B cell (primary cell): ENCODE measurements around the gene ANXA1. TPM values are rescaled to one million over a fixed set of nuclear protein-coding genes. Genes with fewer than 3 reads are reported as not detected.

Experiments
- ATAC-seq: fragments of 200-7000 bp; cut with Tn5 transposase; one replicate; pipeline ENCODE4 v1.10.0; 2021; ENCODE audit warnings: low read depth, mild to moderate bottlenecking, moderate number of reproducible peaks, moderate library complexity
- CTCF ChIA-PET: fragments of 350-600 bp; sonication (Branson Sonifier 250); formaldehyde crosslinking; loops from one replicate; lab custom pipeline; 2021; ENCODE audit warnings: antibody characterized with exemption, inconsistent platforms; lab: Charles Lee
- POLR2A ChIA-PET: fragments of 350-600 bp; sonication (Branson Sonifier 250); formaldehyde crosslinking; loops from one replicate; lab custom pipeline; 2021; ENCODE audit warnings: antibody characterized with exemption; lab: Charles Lee
- DNase-seq: peaks from one replicate; pipeline ENCODE4 v3.0.0; 2013
- H2AFZ ChIP-seq: 2 replicates; pipeline ENCODE4 v1.6.1; 2012; ENCODE audit warnings: mild to moderate bottlenecking, low read depth, low read length; ENCODE audit not compliant: insufficient read depth, poor library complexity, severe bottlenecking
- H3K27ac ChIP-seq, 2 donors: 1 replicate in 1 of 2; 2 replicates in 1 of 2; pipeline ENCODE4 v1.5.1; 2012 to 2013; ENCODE audit warnings: low read length in 2 of 2, mild to moderate bottlenecking in 2 of 2, moderate library complexity in 1 of 2
- H3K27me3 ChIP-seq, 4 experiments: fragments of 200-600 bp in 1 of 4; sonication (generic) in 1 of 4; replicated peaks in 1 of 4; 1 replicate in 2 of 4; 2 replicates in 2 of 4; pipeline versions ENCODE4 v1.6.1 to v1.7.0; 2013 to 2016; ENCODE audit warnings: low read length in 3 of 4, mild to moderate bottlenecking in 2 of 4, mixed read lengths in 1 of 4, moderate library complexity in 1 of 4; ENCODE audit not compliant: insufficient read depth in 4 of 4, control insufficient read depth in 3 of 4; ENCODE audit errors: control extremely low read depth in 1 of 4
- H3K36me3 ChIP-seq, 2 experiments: replicated peaks in 1 of 2; 1 replicate in 1 of 2; 2 replicates in 1 of 2; pipeline versions ENCODE4 v1.6.1 to v1.7.1; 2013; ENCODE audit warnings: low read length in 1 of 2; ENCODE audit not compliant: insufficient read depth in 2 of 2, control insufficient read depth in 1 of 2; ENCODE audit errors: control extremely low read depth in 1 of 2, extremely low read depth in 1 of 2
- H3K4me1 ChIP-seq, 2 donors: fragments of 200-600 bp in 1 of 2; sonication (generic) in 1 of 2; 1 replicate in 1 of 2; 2 replicates in 1 of 2; pipeline versions ENCODE4 v1.5.1 to v1.6.1; 2013 to 2017; ENCODE audit warnings: low read length in 2 of 2; ENCODE audit not compliant: control insufficient read depth in 2 of 2, insufficient read depth in 2 of 2
- H3K4me2 ChIP-seq: replicated peaks from 2 replicates; pipeline ENCODE3; 2012; ENCODE audit warnings: mild to moderate bottlenecking, low read depth, low read length; ENCODE audit not compliant: poor library complexity, severe bottlenecking
- H3K4me3 ChIP-seq, 5 experiments: fragments of 200-600 bp in 1 of 5; sonication (generic) in 1 of 5; 1 replicate in 3 of 5; 2 replicates in 2 of 5; pipeline versions ENCODE4 v1.5.1 to v1.7.0; 2011 to 2016; ENCODE audit warnings: low read length in 4 of 5, mild to moderate bottlenecking in 4 of 5, low read depth in 2 of 5, control low read depth in 1 of 5, moderate library complexity in 1 of 5; ENCODE audit not compliant: insufficient read depth in 1 of 5; ENCODE audit errors: control extremely low read depth in 1 of 5, extremely low read depth in 1 of 5
- H3K79me2 ChIP-seq: fragments of 200-600 bp; sonication (generic); one replicate; pipeline ENCODE4 v1.6.0; 2016; ENCODE audit warnings: low read length; ENCODE audit not compliant: control insufficient read depth, insufficient read depth
- H3K9ac ChIP-seq: fragments of 200-600 bp; sonication (generic); 2 replicates; pipeline ENCODE4 v1.6.1; 2017; ENCODE audit warnings: mild to moderate bottlenecking, low read length, moderate library complexity
- H3K9me3 ChIP-seq, 3 donors: one replicate each; pipeline versions ENCODE4 v1.6.1 to v1.7.1; 2013; ENCODE audit warnings: low read length in 2 of 3; ENCODE audit not compliant: control insufficient read depth in 2 of 3, insufficient read depth in 1 of 3; ENCODE audit errors: control extremely low read depth in 1 of 3
- H4K20me1 ChIP-seq: 2 replicates; pipeline ENCODE4 v1.6.0; 2012; ENCODE audit warnings: mild to moderate bottlenecking, low read length; ENCODE audit not compliant: insufficient read depth, control insufficient read depth, poor library complexity, severe bottlenecking
- H3K27ac Mint-ChIP-seq: one replicate; pipeline ENCODE4 v1.8.0; 2021; ENCODE audit warnings: mixed read lengths
- H3K27me3 Mint-ChIP-seq: one replicate; pipeline ENCODE4 v1.8.0; 2021; ENCODE audit warnings: mixed read lengths
- H3K4me1 Mint-ChIP-seq: one replicate; pipeline ENCODE4 v1.8.0; 2021; ENCODE audit warnings: mixed read lengths
- H3K4me3 Mint-ChIP-seq: one replicate; pipeline ENCODE4 v1.8.0; 2021; ENCODE audit warnings: mixed read lengths
- H3K9me3 Mint-ChIP-seq: one replicate; pipeline ENCODE4 v1.8.0; 2022; ENCODE audit warnings: mixed read lengths; ENCODE audit not compliant: insufficient read depth
- CTCF ChIP-seq: fragments of 200-600 bp; IDR thresholded peaks from one replicate; pipeline ENCODE4 v1.8.0; 2022; ENCODE audit warnings: antibody characterized with exemption, mild to moderate bottlenecking
- EZH2 ChIP-seq: IDR thresholded peaks from 2 replicates; pipeline ENCODE4 v1.6.1; 2012; ENCODE audit warnings: borderline replicate concordance, low read depth, mild to moderate bottlenecking, moderate library complexity, low read length; ENCODE audit not compliant: insufficient read depth, poor library complexity, severe bottlenecking
- WGBS: methylation state at CpG from one replicate; pipeline ENCODE4 v1.1.5; 2013; ENCODE audit warnings: missing lambda C conversion rate; ENCODE audit not compliant: insufficient coverage; 5-methylcytosine and 5-hydroxymethylcytosine counted together
- intact Hi-C: fragments of 100-400 bp; cut with micrococcal nuclease; formaldehyde crosslinking; loops from one replicate; pipeline ENCODE4 v1.10.0; 2022
- polyA plus RNA-seq: library from polyadenylated mRNA; depleted of rRNA; stranded (reverse); fragments of >200 nt; gene quantifications from 2 replicates; pipeline ENCODE4 v1.2.3, GENCODE V29; 2012
- total RNA-seq, 2 donors: library from RNA; stranded (reverse); fragments of 120-200 nt in 1 of 2; gene quantifications; 1 replicate in 1 of 2; 2 replicates in 1 of 2; pipeline versions ENCODE4 v1.2.3 to v1.2.4, GENCODE V29; 2013 to 2022

The ANXA1 gene
- total and polyA plus RNA-seq, 2 donors (not counting 1 experiment from before 2014, with no cell fraction given): 0.99 to 15.4 TPM

GRCh38 chr9:73158723-73159122 is 7.1 kb downstream of the ANXA1 start:
- no peak overlapping the region for H3K4me3 ChIP-seq
- H3K9me3 ChIP-seq: no peaks in the 10 kb centered on the region
- no peak overlapping the region for H3K9ac ChIP-seq
- no peaks in the 10 kb centered on the region for H4K20me1 ChIP-seq
- Mint-ChIP-seq H3K27ac (no peak overlapping the region), H3K9me3 (no peaks in the 10 kb centered on the region), H3K27me3 (peaks cover 2% of the 10 kb centered on the region), H3K4me3 (no peak overlapping the region), H3K4me1 (no peaks in the 10 kb centered on the region)
- CTCF ChIA-PET: no interaction called here
- intact Hi-C loops: no loop called here
- peaks cover 0 to 3% (median 0%) of the 10 kb centered on the region in 4 experiments for H3K27me3 ChIP-seq
- H3K27ac ChIP-seq: no peak overlapping the region
- H2AFZ ChIP-seq: no peak overlapping the region
- POLR2A ChIA-PET: no interaction called here
- H3K4me2 ChIP-seq: no peak overlapping the region
- no peaks in the 10 kb centered on the region for H3K4me1 ChIP-seq
- DNase-seq: no peak
- WGBS: 83% methylated on average over 3 of the region's 6 CpGs
- H3K79me2 ChIP-seq: no peaks in the 10 kb centered on the region
- no peaks in the 10 kb centered on the region for H3K36me3 ChIP-seq
- ATAC-seq: no peak
- TF ChIP-seq EZH2 (no peak), CTCF (no peak)

GRCh38 chr9:73160868-73161267 is 9.2 kb downstream of the ANXA1 start:
- Histone ChIP-seq H3K9me3 (no peaks in the 10 kb centered on the region), H2AFZ (no peak overlapping the region), H3K27ac (no peak overlapping the region), H3K79me2 (no peaks in the 10 kb centered on the region), H3K4me1 (no peaks in the 10 kb centered on the region), H3K4me2 (no peak overlapping the region), H3K27me3 (peaks cover 0 to 3% (median 0%) of the 10 kb centered on the region in 4 experiments), H4K20me1 (no peaks in the 10 kb centered on the region), H3K9ac (no peak overlapping the region), H3K4me3 (no peak overlapping the region), H3K36me3 (no peaks in the 10 kb centered on the region)
- POLR2A ChIA-PET: no interaction called here
- Mint-ChIP-seq H3K9me3 (no peaks in the 10 kb centered on the region), H3K27ac (no peak overlapping the region), H3K4me3 (no peak overlapping the region), H3K27me3 (no peaks in the 10 kb centered on the region), H3K4me1 (no peaks in the 10 kb centered on the region)
- intact Hi-C loops: no loop called here
- WGBS: 100% methylated on average over 2 of the region's 5 CpGs
- ATAC-seq (no peak), DNase-seq (no peak)
- CTCF ChIA-PET: no interaction called here
- no peak for TF ChIP-seq EZH2
- TF ChIP-seq CTCF: no peak
